Adrenal gland (tissue), 12 donors: ENCODE data around the gene SERGEF. TPM values are rescaled to one million over a fixed set of nuclear protein-coding genes. Genes with fewer than 3 reads are reported as not detected.

Source experiments
- DNase-seq, 7 donors: peaks; one replicate each; pipeline ENCODE4 v3.0.0-alpha.2; 2019 to 2020
- H3K27ac ChIP-seq, 5 donors: fragments of 200-600 bp; sonication (generic) in 4 of 5; 1 replicate in 3 of 5; 2 replicates in 2 of 5; pipeline versions ENCODE4 v1.5.1 to v1.8.0; 2016 to 2020; ENCODE audit warnings: mild to moderate bottlenecking in 1 of 5
- H3K27me3 ChIP-seq: fragments of 200-600 bp; 2 replicates; pipeline ENCODE4 v1.8.0; 2021
- H3K36me3 ChIP-seq, 2 donors: fragments of 200-600 bp; replicated peaks in 1 of 2; 1 replicate in 1 of 2; 2 replicates in 1 of 2; pipeline versions ENCODE4 v1.5.1 to v1.8.0; 2018 to 2022
- H3K4me1 ChIP-seq, 2 donors: fragments of 200-600 bp; replicated peaks in 1 of 2; 1 replicate in 1 of 2; 2 replicates in 1 of 2; pipeline versions ENCODE4 v1.5.1 to v1.8.0; 2018 to 2021
- H3K4me3 ChIP-seq, 4 donors: fragments of 200-600 bp; sonication (generic) in 3 of 4; one replicate each; pipeline ENCODE4 v1.5.1; 2016 to 2018
- H3K9me3 ChIP-seq, 3 donors: fragments of 200-600 bp; sonication (generic) in 1 of 3; replicated peaks in 1 of 3; 1 replicate in 2 of 3; 2 replicates in 1 of 3; pipeline versions ENCODE4 v1.5.1 to v1.8.0; 2016 to 2021
- CTCF ChIP-seq, 6 experiments: fragments of 450-650 bp in 4 of 6; fragments of 200-600 bp in 2 of 6; sonication (generic) in 1 of 6; IDR thresholded peaks; 1 replicate in 5 of 6; 2 replicates in 1 of 6; pipeline versions ENCODE4 v1.5.1 to v1.8.0; 2016 to 2021; ENCODE audit warnings: antibody characterized with exemption in 6 of 6, mild to moderate bottlenecking in 2 of 6, moderate library complexity in 1 of 6
- POLR2A ChIP-seq, 2 donors: fragments of 450-650 bp; IDR thresholded peaks; one replicate each; pipeline ENCODE4 v1.6.1; 2017; ENCODE audit warnings: antibody characterized with exemption in 2 of 2, mild to moderate bottlenecking in 2 of 2, moderate library complexity in 1 of 2
- WGBS, 4 donors: extraction: QIAGEN DNeasy Blood & Tissue Kit in 2 of 4; methylation state at CpG; one replicate each; pipeline versions ENCODE4 v1.1.5 to v1.1.7; 2013 to 2017; 5-methylcytosine and 5-hydroxymethylcytosine counted together
- intact Hi-C, 2 donors: fragments of 100-400 bp; cut with DNase I; formaldehyde crosslinking; loops; one replicate each; pipeline versions ENCODE4 v1.14.1 to v1.15.0; 2022 to 2023
- polyA plus RNA-seq, 3 donors: library from polyadenylated mRNA; stranded (reverse); fragments of 200-250 nt in 2 of 3; fragments of 350-450 nt in 1 of 3; fragmentation: Illumina TruSeq in 1 of 3; extraction: RNeasy Lipid Tissue Mini Kit (QIAGEN cat#74804) in 1 of 3; gene quantifications; one replicate each; pipeline ENCODE4 v1.2.3, GENCODE V29; 2013 to 2014
- total RNA-seq, 9 donors: library from RNA; depleted of rRNA in 4 of 9; stranded (reverse); fragments of >200 nt in 4 of 9; fragments of 120-200 nt in 1 of 9; fragmentation: NEBNext Ultra II Directional in 1 of 9; extraction: Animal tissue kit (Norgen Biotek cat#: 25700) in 1 of 9; gene quantifications; one replicate each; pipeline versions ENCODE4 v1.1.0 to v1.2.4, GENCODE V29; 2013 to 2023
- donor health status: healthy with polysubstance abuse.
- donor health status: Bipolar disorder and iron deficiency.
- donor health status: DM: yes; HTN: yes; CAD: no.
- donor health status: DM: no; HTN: no; CAD: no.
- donor health status: DM: no; HTN: no; CAD: no.
- donor health status: DM: yes; HTN: yes; CAD: no.

Gene SERGEF
- total and polyA plus RNA-seq, 12 donors = 21.7 to 216 (median 38.4) TPM

GRCh38 chr11:17782145-17782544, 230.7 kb downstream of the SERGEF start:
- no peak for DNase-seq
- H3K4me1 ChIP-seq = no peaks in the 10 kb centered on the region
- H3K27me3 ChIP-seq = no peaks in the 10 kb centered on the region
- no peak for TF ChIP-seq CTCF (IDR thresholded peaks at IDR 0.05)
- TF ChIP-seq POLR2A (IDR thresholded peaks at IDR 0.05) = no peak
- no peak overlapping the region for H3K27ac ChIP-seq
- no peak overlapping the region for H3K4me3 ChIP-seq
- intact Hi-C loops = no loop called here
- 85 to 92% (median 89%) methylated on average over 12 of the region's 12 CpGs for WGBS, 4 donors
- no peaks in the 10 kb centered on the region for H3K9me3 ChIP-seq
- H3K36me3 ChIP-seq = no peaks in the 10 kb centered on the region

- Histone ChIP-seq H3K27me3 (no peaks in the 10 kb centered on the region), H3K4me1 (no peaks in the 10 kb centered on the region), H3K9me3 (no peaks in the 10 kb centered on the region), H3K4me3 (no peak overlapping the region), H3K27ac (no peak overlapping the region), H3K36me3 (no peaks in the 10 kb centered on the region)
- whole genome bisulfite sequencing, 4 donors = 87 to 90% (median 89%) methylated on average over 12 of the region's 12 CpGs
- no peak for DNase-seq
- TF ChIP-seq POLR2A (IDR thresholded peaks at IDR 0.05) (no peak), CTCF (IDR thresholded peaks at IDR 0.05) (no peak)
- intact Hi-C loops = no loop called here
Measured at GRCh38 chr11:17781626-17782025, 231.2 kb downstream of the SERGEF start.

GRCh38 chr11:17781221-17781620, 231.6 kb downstream of the SERGEF start:
- no peaks in the 10 kb centered on the region for H3K9me3 ChIP-seq
- no peaks in the 10 kb centered on the region for H3K4me1 ChIP-seq
- H3K36me3 ChIP-seq = no peaks in the 10 kb centered on the region
- H3K27me3 ChIP-seq = no peaks in the 10 kb centered on the region
- H3K4me3 ChIP-seq = no peak overlapping the region
- no peak for DNase-seq
- TF ChIP-seq CTCF (IDR thresholded peaks at IDR 0.05) = no peak
- intact Hi-C loops = no loop called here
- no peak overlapping the region for H3K27ac ChIP-seq
- 75 to 88% (median 85%) methylated on average over 12 of the region's 12 CpGs for WGBS, 4 donors

- Histone ChIP-seq H3K36me3 (no peaks in the 10 kb centered on the region), H3K4me1 (no peaks in the 10 kb centered on the region), H3K27ac (no peak overlapping the region), H3K27me3 (no peaks in the 10 kb centered on the region), H3K9me3 (no peaks in the 10 kb centered on the region), H3K4me3 (no peak overlapping the region)
- intact Hi-C loops = no loop called here
- no peak for DNase-seq
- 88 to 94% (median 91%) methylated on average over 9 to 15 of the region's 15 CpGs for WGBS, 4 donors
- TF ChIP-seq CTCF (IDR thresholded peaks at IDR 0.05) (no peak), POLR2A (IDR thresholded peaks at IDR 0.05) (no peak)
Measured at GRCh38 chr11:17780668-17781067, 232.2 kb downstream of the SERGEF start.
